NCI-H748 (cell line): Measurements from ENCODE around the gene CYB561A3.

Source experiments
- DNase-seq: peaks from one replicate; lab custom pipeline; 2025; ENCODE audit not compliant: unreplicated experiment; lab: John Stamatoyannopoulos, UW

The CYB561A3 gene

GRCh38 chr11:61345954-61346843, 15.5 kb downstream of the CYB561A3 start:
- DNase-seq, result no peak

GRCh38 chr11:61345170-61345610, 16.5 kb downstream of the CYB561A3 start:
- no peak for DNase-seq

GRCh38 chr11:61343792-61344745, 17.6 kb downstream of the CYB561A3 start:
- DNase-seq, result no peak

- DNase-seq, result no peak
Observed at GRCh38 chr11:61342207-61342803, 19.4 kb downstream of the CYB561A3 start.

GRCh38 chr11:61341706-61342105, 20.0 kb downstream of the CYB561A3 start:
- no peak for DNase-seq

- DNase-seq, result no peak
Observed at GRCh38 chr11:61340979-61341378, 20.7 kb downstream of the CYB561A3 start.

GRCh38 chr11:61339490-61339878, 22.2 kb downstream of the CYB561A3 start:
- DNase-seq, result no peak

- DNase-seq, result no peak
Observed at GRCh38 chr11:61338783-61339489, 22.7 kb downstream of the CYB561A3 start.

GRCh38 chr11:61337706-61338470, 23.8 kb downstream of the CYB561A3 start:
- no peak for DNase-seq

- peak; percentile 80 for DNase-seq
Observed at GRCh38 chr11:61336171-61336935, 25.3 kb downstream of the CYB561A3 start.

GRCh38 chr11:61335355-61335710, 26.3 kb downstream of the CYB561A3 start:
- no peak for DNase-seq

GRCh38 chr11:61334434-61335354, 27.0 kb downstream of the CYB561A3 start:
- DNase-seq, result no peak

GRCh38 chr11:61333550-61334433, 27.9 kb downstream of the CYB561A3 start:
- DNase-seq, result no peak

- DNase-seq, result peak; percentile 97
Observed at GRCh38 chr11:61332797-61333549, 28.7 kb downstream of the CYB561A3 start, which contains the start of the genes DDB1 and TKFC. DDB1 (minus strand) TSS chr11:61333105; CDS start chr11:61332968, 137 bp downstream. TKFC (plus strand) TSS chr11:61333228; CDS start chr11:61334729, 1,501 bp downstream.

- no peak for DNase-seq
Observed at GRCh38 chr11:61332281-61332796, 29.3 kb downstream of the CYB561A3 start.

GRCh38 chr11:61331651-61332050, 30.0 kb downstream of the CYB561A3 start:
- DNase-seq, result no peak
